Measurements from ENCODE around the gene SCYGR8.

The SCYGR8 gene

GRCh38 chr2:227765788-227766372 is 20.2 kb downstream of the SCYGR8 start:
- DNase-seq: no peak

GRCh38 chr2:227766373-227766883 is 20.7 kb downstream of the SCYGR8 start:
- DNase-seq: peak; percentile 57

GRCh38 chr2:227767830-227768229 is 22.1 kb downstream of the SCYGR8 start:
- no peak for DNase-seq

GRCh38 chr2:227772197-227772661 is 26.5 kb downstream of the SCYGR8 start:
- no peak for DNase-seq

- no peak for DNase-seq
These were observed 27.2 kb downstream of the SCYGR8 start for GRCh38 chr2:227772932-227773331.

- DNase-seq: peak; percentile 35
These were observed 28.4 kb downstream of the SCYGR8 start for GRCh38 chr2:227774011-227774624.

- DNase-seq: no peak
These were observed 29.5 kb downstream of the SCYGR8 start for GRCh38 chr2:227774895-227775842.

GRCh38 chr2:227780981-227781615 is 35.4 kb downstream of the SCYGR8 start:
- DNase-seq: no peak

GRCh38 chr2:227781841-227782240 is 36.1 kb downstream of the SCYGR8 start:
- no peak for DNase-seq

GRCh38 chr2:227782804-227783203 is 37.1 kb downstream of the SCYGR8 start:
- no peak for DNase-seq

- DNase-seq: peak; percentile 53
These were observed 37.9 kb downstream of the SCYGR8 start for GRCh38 chr2:227783404-227784138.

GRCh38 chr2:227785293-227785692 is 39.6 kb downstream of the SCYGR8 start:
- no peak for DNase-seq

- no peak for DNase-seq
These were observed 42.9 kb downstream of the SCYGR8 start for GRCh38 chr2:227788561-227789018.

- no peak for DNase-seq
These were observed 44.1 kb downstream of the SCYGR8 start for GRCh38 chr2:227789803-227790202.

GRCh38 chr2:227793148-227793712 is 47.5 kb downstream of the SCYGR8 start:
- no peak for DNase-seq
